Fibroblast of mammary gland (primary cell): Measurements from ENCODE around the gene HERPUD2.

Experiments
- DNase-seq: peaks from one replicate; pipeline ENCODE4 v3.0.0-alpha.2; 2010; ENCODE audit warnings: low read depth
- H3K4me3 ChIP-seq: 2 replicates; pipeline ENCODE4 v1.5.1; 2011; ENCODE audit warnings: low read depth, mild to moderate bottlenecking, low read length, moderate library complexity; ENCODE audit not compliant: control insufficient read depth
- TF ChIP-seq, protein P1 (sequence below): conservative IDR thresholded peaks from 2 replicates; pipeline ENCODE4 v1.5.1; 2011; ENCODE audit warnings: low read depth, low read length, inconsistent platforms; ENCODE audit not compliant: control insufficient read depth, insufficient read depth

HERPUD2 gene, protein sequence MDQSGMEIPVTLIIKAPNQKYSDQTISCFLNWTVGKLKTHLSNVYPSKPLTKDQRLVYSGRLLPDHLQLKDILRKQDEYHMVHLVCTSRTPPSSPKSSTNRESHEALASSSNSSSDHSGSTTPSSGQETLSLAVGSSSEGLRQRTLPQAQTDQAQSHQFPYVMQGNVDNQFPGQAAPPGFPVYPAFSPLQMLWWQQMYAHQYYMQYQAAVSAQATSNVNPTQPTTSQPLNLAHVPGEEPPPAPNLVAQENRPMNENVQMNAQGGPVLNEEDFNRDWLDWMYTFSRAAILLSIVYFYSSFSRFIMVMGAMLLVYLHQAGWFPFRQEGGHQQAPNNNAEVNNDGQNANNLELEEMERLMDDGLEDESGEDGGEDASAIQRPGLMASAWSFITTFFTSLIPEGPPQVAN

DNA sequence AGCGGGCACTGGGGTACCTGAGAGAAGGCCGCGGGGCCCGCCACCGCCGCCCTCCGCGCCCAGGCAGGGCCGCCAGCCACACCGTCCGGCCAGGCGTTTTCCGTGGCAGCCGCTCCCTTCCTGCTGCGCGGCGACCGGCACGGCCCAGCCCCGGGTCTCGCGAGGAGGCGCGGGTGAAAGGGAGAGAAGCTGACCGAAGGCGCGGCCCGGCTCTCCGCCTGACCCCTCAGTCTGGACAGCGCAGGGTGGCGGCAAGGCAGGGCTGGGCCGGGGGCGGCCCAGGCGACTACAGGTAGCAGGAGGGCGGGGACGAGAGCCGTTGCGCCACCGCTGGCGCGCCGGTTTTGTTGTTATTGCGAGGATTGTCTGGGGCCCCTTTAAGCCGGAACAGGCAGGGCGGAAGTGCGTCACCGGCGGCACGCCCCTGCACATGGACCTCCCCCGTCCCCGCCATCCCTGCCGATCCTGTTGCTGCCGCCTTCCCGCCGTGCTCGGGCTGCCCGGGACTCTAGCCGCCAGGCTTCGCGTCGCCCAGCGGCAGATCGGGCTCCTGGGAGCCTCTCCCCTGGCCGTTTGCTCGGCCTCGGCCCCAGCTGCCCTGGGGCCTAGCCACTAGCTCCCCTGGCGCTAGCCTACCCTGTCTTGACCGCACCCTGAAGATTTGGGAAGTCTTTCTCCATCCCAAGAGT lies at the start of gene HERPUD2:
TSS of gene HERPUD2 (minus strand) at position 352 of the 689 bp plus-strand sequence. CDS start 805 bp downstream, outside the sequence.
- H3K4me3 ChIP-seq, result peak within 1 kb of the TSS; percentile 90
- DNase-seq, result peak; percentile 87
- TF ChIP-seq, protein P1, sequence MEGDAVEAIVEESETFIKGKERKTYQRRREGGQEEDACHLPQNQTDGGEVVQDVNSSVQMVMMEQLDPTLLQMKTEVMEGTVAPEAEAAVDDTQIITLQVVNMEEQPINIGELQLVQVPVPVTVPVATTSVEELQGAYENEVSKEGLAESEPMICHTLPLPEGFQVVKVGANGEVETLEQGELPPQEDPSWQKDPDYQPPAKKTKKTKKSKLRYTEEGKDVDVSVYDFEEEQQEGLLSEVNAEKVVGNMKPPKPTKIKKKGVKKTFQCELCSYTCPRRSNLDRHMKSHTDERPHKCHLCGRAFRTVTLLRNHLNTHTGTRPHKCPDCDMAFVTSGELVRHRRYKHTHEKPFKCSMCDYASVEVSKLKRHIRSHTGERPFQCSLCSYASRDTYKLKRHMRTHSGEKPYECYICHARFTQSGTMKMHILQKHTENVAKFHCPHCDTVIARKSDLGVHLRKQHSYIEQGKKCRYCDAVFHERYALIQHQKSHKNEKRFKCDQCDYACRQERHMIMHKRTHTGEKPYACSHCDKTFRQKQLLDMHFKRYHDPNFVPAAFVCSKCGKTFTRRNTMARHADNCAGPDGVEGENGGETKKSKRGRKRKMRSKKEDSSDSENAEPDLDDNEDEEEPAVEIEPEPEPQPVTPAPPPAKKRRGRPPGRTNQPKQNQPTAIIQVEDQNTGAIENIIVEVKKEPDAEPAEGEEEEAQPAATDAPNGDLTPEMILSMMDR, result no peak

DNA sequence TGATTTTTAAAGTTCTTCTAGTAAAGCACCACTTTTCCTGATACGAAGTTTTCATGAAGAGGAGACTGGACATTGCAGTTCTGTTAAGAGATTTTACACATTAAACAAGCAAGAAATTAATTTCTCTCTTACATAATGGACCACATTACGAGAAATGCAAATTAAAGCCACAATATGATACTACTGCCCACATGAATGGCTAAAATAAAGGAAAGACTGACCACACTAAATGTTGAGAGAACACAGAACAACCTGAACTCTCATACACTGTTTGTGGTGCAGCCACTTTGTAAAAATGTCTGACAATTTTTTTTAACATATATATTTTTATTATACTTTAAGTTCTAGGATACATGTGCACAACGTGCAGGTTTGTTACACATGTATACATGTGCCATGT lies 44.0 kb upstream of the HERPUD2 start:
- no peak for DNase-seq
- H3K4me3 ChIP-seq, result no peak overlapping the region
- TF ChIP-seq, protein P1, result no peak

DNA sequence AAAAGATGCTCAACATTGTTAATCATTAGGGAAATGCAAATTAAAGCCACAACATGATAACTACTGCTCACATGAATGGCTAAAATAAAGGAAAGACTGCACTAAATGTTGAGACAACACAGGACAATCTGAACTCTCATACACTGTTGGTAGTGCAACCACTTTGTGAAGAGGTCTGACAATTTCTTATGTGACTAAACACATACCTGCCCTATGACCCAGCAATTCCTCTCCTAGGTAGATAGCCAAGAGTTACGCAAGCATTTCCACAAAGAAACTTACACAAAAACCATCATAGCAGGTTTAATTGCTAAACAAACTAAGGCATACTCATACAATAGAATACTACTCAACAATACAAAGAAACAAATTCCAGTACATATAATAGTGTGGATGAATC lies 41.8 kb upstream of the HERPUD2 start:
- no peak overlapping the region for H3K4me3 ChIP-seq
- peak; percentile 66 for DNase-seq

DNA sequence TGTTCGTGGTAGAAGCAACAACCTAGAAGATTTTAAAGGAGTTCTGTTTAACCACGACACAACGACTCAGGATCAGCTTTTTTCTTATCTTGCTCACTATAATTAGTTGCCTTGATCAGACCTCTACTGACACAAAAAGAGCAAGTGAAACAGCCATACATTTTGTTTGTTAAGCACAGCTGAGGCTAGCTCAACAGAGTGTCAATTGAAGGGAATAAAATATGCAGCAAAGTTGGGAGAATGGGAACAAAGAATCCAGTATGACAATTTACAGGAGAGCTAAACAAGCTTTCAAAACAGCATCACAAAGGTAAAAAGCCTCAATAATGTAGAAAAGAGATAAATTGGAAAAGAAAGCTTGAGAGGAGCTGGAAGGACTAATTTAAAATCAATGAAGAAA lies 40.5 kb upstream of the HERPUD2 start:
- TF ChIP-seq, protein P1, result no peak
- H3K4me3 ChIP-seq, result no peak overlapping the region
- DNase-seq, result no peak

More for the DNA sequence above, 41.8 kb upstream of the HERPUD2 start:
- TF ChIP-seq, protein P1, result no peak

DNA sequence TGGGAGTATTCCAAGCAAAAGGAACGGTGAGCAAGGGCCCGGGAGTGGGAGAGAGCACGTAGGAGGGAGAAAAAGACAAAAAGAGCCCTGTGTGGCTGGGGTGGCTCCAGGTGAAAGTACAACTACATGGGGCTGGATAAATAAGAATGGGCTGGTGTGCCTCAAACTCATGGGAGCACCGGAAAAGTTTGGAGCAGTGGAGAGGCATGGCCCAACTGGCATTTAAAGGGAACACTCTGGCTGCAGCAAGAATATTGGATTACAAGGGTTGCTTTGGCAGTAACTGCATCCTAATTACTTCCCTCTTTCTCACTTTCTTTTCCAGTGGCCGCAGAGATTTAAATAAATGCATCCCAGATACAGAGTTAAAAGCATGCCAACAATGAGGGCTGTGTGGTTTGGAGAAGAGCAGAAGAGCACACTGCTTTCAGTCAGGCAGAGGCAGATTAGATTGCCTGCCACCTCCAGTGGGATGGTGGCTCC lies 39.1 kb upstream of the HERPUD2 start:
- TF ChIP-seq, protein P1, result no peak
- no peak overlapping the region for H3K4me3 ChIP-seq
- no peak for DNase-seq

DNA sequence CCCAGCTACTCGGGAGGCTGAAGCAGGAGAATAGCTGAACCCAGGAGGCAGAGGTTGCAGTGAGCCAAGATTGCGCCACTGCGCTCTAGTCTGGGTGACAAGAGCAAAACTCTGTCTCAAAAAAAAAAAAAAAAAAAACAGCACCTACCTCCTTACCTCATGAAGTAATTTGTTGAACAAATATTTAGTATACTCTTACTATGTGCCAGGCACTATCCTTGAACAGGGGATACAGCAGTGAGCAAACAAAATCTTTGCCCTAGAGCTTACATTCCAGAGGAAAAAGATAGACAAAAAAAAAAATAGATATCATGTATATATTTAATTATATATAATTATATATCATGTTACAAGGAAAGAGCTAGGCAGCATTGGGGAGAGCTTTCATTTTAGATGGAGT lies 36.4 kb upstream of the HERPUD2 start:
- no peak overlapping the region for H3K4me3 ChIP-seq
- DNase-seq, result no peak
- TF ChIP-seq, protein P1, result no peak
